HG02852 (cell line): Measurements from ENCODE around the gene MAML3.

Experiments used
- ATAC-seq: cut with Tn5 transposase; IDR thresholded peaks from one replicate; pipeline ENCODE4 v1.9.1; 2021; ENCODE audit warnings: mild to moderate bottlenecking, moderate library complexity; ENCODE audit not compliant: unreplicated experiment

MAML3 gene

DNA sequence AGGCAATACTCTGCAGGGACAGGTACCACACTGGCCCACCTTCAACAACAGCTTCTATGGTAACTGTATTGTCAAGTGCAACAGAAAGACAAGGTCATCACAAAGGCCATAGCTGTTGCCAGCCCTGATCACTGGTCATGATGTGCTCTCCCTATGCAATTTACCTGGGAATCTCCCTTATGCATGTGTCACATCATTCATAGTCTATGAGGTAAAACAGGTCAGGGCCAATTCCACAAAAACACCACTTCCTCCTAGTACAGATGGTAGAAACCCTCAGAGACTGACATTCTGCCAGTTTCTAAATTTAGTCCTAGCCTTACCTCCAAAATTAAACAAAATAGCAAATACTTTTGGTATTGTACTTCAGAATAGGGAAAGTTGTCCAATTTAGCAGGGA is 355.5 kb downstream of the MAML3 start:
- no peak for ATAC-seq

DNA sequence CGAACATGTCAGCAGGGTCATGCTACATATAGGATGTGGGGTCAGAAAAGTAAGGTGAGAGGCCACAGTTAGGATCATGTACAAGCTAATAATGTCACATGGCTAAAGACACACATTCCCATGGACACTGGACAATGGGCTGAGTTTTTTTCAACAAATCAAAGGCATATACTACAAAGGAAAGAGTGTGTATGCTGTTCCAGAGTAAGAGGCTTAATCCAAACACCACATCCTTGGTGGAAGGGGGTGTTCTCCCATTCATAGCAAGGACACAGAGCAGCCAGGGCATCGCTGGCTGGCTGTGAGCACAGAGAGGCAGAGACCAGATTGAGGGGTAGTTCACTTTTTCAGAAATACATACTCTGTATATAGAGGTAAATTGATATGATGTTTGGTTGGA is 356.7 kb downstream of the MAML3 start:
- ATAC-seq, result no peak

DNA sequence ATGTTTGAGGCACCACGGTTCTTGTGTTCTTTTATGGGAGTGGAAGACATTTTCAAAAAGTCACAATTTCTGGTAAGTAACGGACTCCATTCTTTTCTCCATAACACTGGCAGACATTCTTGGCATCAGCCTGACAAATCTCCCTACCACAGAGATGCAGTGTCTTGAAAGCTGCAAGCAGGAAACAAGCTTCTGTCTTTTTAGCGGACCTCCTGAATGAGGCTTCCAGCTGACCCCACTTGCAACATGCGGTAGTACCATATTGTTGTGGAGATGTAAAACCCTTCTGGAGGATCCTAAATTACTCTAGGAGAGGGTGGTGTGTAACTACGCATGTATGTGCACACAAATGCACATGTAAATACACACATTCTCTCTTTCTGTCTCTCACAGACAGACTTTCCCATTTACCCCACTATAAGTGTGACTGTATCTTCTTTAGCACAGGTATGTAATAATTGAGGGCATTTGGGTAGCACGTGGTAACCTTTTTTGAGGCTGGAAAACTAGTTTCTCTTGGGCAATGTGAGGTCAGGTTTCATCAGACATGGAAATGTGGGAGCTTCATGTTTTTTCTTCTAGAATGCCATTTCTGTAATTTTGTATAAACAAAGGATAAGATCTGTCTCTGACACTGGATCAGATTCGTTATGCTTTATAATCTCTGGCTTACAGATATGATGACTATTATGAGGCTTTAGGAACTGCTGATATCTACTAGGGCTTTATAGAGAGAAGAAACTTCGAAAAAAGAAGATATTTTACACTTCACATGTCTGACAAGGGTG is 358.3 kb downstream of the MAML3 start:
- no peak for ATAC-seq

DNA sequence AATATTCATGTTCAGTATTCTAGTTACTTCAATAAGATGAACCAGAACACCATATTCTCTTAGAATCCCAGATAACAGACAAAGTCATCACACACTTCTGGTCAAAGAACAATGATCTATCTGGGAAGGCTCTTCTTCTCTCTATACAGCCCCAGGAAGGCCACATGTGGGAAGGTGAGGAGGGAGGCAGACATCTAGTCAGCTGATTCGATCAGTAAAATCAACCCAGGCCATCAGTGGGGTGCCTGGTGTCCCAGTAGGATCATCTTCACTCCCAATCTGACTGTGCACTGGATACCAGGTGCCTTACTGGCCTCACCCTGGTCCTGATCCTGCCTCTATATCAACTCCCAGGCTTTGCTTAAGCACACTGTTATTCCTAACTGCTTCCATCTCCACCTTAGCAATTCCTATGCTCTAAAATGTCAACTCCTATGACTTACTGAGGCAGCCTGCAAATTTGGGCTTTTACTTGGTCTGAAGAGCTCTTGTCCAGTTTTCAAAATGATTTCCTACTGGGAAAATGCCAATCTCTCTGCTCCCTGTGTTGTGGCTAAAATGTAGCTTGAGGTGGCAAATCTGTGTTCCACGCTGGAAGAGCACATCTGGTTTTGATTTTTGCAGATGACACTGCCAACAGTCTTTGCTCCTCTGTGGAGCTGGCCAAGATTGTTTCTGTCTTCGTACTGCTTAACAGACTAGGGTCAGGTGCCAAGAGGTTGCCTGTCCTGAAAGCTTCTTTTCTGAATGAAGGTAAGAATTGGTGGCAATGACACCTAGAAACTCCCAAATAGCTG is 359.6 kb downstream of the MAML3 start:
- ATAC-seq, result no peak

DNA sequence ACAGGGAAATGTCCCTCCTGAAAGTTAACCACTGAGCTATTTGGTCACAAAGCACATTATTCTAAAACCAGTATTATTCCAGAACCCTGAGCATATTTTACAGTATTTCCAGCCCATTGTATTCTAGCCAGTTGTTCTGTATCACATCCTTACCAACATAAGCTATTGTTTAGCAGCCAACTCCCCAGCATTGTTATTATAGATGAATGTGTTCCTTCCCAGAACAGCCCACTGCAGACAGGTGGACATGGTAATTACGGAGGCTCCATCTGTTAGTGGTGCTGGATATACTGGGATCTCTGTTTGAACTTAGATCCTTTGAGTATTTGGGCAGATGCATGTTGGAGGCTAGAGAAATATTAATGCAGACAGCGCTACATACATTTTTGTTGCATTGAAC is 362.3 kb downstream of the MAML3 start:
- no peak for ATAC-seq

DNA sequence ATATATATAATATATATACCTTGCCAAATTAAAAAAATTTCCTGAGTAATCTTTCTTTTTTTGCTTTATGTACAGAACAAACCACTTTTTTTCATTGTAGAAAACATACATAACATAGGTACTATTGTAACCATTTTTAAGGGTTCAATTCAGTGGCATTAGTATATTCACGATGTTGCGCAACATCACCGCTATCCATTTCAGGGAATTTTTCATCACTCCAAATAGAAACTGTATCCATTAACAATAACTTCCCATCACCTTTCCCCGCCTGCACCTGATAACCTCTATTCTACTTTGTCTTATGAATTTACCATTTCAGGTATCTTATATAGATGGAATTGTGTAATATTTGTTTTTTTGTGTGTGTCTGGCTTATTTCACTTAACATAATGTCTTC is 363.7 kb downstream of the MAML3 start:
- ATAC-seq, result no peak

DNA sequence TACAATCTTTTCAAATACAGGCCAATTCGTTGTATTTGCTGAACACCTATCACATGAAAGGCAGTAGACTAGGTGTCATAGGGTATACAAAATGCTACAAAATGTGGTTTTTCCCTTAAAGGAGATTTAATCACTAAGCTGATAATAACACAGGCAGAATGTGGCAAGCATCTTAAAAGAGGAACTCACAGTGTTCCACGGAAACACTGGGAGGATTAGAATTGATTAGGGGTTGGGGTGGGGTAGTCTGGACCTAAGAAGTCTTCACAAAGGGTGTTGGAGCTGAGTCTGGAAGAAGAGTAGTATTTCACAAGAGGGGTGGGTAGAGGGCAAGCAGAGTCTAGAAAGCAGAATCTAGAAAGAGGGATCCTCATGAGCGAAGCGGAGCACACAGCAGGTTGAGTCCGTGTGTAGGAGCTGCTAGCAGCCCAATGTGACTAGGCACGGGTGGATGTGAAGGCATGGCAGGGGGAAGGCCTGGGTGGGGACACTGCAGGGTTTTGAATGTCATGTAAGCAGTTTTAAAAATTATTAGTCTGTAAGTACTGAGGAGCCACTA is 364.8 kb downstream of the MAML3 start:
- no peak for ATAC-seq

DNA sequence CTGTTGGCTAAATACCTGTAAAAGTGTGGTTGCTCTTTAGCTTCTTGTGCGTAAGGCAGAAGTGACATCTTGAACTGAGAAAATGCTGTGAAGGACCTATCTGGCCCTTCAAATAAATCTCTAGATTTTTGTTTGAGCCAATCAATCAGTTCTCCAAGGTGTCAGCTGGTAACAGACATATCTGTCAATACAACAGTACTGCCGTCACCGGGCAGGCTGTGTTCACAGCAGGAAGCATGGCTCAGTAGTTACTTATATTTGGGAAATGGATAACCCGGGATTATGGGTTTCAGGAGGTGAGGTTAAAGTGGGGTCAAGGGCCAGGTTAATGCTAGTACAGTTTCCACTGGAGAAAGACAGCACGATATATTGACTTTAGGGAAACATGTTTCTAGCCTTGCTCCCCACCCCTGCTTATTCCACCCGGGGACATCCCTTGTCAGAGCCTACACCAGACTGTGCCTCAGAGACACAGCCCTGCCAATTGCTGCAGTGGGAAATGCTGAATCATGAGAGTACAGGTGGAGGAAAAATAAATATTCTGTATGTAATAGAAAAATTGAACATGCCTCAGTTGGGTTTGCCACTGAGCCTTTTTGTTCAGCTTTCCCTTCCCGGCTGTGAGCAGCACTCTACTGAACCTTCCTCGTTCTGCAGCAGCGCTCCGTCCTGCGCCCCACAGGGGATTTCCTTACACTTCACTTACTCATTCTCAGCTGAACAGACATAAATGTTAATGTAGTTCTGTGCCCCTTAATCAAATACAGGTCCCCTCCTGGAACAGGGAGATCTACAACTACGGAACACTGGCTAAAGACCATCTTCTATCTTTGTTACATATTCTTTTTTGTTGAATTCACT is 367.3 kb downstream of the MAML3 start:
- no peak for ATAC-seq

DNA sequence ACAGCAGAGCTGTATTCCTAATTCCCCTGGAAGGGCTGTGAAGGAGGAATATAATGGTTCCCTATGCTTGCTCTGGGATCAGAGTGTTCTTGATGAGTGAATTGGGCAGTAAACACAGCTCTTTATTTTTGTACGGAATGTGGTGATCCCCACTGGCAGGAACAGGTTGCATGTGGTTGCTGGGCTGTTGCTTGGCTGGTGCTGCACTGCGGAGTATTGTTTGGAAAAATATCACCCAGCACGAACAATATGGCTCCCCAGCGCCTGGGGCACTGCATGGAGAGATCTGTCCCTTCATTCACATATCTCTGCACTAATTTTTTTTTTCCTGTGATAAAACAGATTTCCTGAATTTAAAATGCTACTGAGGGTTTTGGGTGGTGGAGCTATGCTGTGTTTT is 368.6 kb downstream of the MAML3 start:
- no peak for ATAC-seq

DNA sequence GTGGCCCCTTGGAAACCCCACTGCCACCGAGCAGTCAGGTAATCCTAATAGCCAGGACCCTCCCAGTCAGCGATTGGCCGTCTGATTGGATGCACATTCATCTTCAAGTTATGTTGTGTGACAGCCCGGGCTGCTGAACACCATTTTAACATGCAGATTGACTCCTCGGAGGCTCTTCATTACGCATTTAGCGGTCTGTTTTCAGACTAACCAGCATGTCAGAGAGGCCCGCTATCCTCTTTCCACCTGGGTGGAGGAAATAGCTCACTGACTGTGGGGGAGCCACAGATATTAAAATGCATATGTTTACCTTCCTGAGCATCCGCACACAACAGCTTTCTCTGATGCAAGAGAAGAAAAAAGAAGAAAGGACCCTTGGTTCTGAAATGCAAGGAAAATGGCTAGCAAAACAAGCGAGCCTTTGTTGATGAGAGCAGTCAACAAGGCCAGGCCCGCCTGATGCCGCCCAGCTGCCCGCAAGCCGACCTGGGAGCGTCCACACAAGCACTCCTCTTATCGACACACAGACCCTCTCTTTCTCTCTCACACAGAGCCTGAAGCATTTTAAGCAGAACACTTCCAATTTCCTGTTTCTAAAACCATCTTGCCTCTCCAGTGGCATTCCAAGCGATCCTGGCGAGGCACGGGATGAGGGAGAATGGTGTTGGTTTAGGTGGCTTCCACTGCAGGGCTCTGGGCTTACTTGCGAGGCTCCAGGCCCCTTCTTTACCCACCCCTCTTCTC is 370.1 kb downstream of the MAML3 start:
- no peak for ATAC-seq

DNA sequence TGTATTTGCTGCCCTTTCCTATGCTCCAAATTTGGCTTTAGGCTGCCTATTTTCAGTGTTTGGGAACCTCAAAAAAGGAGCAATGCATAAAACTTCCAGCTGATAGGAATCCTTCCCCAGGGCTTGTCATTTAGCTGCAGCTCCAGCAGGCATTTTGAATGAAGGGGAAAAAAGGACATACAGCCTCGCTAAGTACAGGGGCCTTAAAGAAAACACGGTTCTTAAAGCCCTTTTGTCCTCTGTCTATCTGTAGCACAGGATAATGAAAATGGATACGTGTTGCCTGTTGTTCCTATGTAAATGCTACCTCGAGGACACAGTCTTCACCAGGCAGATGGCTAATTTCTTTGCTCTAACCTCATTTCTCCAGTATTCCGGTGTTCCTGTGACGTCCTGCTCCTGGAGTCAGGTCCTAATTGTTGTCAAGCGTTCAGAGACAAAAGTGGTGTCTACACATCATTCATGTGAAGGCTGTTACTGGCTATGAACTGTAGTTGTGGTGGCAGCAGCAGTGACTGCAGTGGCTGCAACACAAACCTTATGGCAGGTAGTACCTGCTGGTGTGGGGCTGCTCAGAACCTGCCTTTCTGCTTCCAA is 371.0 kb downstream of the MAML3 start:
- ATAC-seq, result no peak

DNA sequence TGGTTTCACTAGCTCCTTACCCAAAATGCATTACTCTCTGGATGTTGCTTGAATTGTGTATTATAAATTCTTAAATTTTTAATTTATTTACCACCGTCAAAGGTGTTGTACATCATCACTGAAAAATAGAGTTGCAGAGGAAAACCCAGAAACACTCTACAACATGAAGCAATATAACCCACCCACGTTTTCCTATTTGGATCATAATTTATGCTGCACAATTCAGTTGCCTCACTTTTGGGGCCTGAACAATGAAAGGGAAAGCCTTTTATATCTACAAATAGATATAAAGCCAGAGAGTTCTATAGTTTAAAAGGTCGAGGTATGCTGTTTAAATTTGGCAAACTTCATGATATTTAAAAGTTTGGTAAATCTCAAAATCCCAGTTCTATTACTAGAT is 372.9 kb downstream of the MAML3 start:
- ATAC-seq, result no peak

DNA sequence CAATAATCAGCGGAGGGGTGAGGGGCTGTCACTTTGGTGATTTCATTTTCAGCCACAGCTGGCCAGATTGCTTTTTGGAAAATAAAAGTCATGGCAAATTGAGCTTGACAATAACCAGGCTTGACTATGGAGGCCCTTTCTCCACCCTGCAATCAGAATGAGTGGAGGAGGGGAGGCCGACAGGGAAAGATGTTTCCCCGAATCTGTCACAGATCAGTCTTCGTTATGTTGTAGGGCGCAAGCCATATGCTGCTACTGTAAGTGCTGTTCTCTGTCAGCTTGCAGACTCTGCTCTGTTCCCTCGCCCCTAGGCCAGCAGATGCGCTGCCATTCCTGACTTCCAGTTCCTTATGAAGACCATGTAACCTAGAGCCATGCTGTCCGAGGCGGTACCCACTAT is 374.3 kb downstream of the MAML3 start:
- ATAC-seq, result no peak

DNA sequence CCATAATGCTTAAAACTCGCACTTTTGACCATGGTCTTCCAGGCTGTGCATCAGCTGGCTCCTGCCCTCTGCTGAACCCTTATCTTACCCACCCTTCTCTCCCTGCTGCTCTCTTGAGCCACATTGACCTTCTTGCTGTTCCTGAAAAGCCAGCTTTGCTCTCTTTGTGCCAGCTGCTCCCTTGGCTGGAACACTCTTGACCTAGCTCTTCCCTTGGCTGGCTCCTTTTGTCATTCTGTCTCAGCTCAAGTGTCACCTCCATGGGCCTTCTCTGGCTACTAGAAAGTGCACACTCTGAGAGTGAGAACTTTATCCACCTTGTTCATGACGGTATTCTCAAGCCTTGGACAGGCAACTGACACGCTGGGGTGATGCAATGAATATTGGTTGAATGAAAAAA is 376.2 kb downstream of the MAML3 start:
- no peak for ATAC-seq

DNA sequence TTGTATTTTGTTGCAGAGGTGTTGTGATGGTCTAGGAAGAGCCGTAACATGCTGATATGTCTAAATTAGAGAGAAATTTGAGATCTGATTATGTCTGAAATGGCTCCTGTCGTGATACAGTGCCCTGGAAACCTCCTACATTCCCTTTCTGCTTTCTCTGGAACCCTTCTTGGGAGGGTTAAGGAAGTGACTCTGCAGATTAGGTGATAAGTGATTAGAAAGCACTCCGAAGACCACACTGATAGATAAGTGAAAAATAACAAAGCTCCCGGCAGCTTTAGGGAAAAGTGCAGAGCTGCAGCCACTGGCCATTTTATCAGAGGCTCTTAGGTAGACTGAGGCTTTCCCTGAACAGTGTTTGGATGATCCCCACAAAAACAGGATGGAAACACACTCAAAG is 377.7 kb downstream of the MAML3 start:
- no peak for ATAC-seq

DNA sequence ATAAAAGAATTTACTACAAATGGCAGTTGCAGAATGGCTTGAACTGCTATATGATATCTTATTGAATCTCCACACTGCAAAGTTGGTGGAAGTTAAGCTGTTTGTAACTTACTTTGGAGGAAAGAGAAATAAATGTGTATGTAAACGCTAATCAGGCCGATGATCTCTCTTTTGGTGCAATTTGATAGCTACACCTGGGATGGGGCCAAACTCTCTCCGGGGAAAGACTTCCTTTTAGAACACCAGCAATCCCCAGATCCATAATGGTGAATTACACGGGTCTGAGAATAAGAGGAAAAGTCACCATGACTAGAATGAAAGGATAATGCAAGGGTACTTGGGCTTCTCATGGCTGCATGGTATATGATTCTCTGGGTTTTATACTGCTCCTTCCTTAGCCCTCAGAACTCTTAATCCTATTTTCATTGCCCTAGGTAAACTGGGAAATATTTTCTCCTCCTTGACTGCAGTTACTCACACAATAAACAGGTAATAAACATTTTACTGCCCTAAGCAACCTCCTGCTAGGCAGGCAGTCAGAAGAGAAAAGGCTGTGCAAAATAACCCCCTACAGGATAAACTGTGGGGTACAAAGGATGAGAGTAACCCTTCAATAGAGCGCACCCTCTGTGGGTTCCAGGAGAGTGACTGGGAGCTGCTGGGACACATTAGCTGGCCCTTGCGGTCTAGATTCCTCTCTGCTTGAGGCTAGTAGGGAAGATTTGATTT is 379.1 kb downstream of the MAML3 start:
- no peak for ATAC-seq

DNA sequence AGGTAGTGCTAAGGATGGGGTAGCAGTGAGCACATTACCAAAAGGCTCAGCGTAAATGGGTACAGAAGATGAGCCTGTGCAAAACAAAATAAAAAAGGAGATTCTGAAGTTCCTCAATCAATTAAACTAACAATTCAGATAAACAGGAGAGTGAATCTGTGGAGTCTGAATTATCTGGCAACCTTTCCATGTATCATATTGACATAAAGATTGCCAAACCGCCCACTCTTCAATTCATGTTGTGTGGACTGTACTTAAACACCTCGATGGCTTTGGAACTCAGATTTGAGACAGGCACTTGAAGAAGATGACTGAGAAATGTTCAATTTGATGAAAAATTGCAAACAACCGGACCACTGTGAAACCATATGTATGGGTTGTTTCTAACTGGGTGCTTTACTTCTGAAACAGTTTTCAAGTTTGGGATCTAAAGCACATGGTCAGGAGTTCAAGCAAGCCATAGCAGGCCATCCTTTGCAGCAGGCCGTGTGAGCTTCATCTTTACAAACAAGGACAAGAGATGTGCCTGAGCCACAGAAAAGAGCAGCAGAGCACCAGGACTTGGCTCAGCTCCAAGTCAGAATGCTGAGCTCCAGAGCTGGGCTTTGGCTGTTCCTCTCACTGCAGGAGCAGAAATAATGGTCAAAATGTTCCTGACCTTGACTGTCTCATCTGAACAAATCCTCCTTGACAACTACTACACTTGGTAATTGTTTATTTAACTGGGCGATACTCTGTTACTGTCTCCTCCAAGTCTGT is 380.2 kb downstream of the MAML3 start:
- ATAC-seq, result no peak

DNA sequence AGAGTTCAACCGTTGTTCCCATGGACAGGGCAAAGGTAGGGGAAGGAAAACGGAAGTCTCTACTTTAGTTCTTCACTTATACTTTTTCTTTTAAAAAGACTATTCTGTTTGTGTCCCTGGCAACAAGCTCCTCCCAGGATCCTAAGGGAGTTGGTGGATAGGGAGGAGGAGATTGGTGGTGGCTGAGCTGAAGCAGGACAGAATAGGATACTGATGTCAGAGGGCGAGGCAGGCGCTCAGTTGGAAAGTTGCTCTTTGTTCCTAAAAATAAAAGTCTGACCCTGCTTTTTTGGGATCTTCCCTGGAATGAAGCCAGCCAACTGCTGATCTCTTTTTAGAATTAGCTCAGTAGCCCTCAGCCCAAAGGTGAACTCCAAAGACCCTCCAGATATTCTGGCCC is 383.6 kb downstream of the MAML3 start:
- no peak for ATAC-seq

DNA sequence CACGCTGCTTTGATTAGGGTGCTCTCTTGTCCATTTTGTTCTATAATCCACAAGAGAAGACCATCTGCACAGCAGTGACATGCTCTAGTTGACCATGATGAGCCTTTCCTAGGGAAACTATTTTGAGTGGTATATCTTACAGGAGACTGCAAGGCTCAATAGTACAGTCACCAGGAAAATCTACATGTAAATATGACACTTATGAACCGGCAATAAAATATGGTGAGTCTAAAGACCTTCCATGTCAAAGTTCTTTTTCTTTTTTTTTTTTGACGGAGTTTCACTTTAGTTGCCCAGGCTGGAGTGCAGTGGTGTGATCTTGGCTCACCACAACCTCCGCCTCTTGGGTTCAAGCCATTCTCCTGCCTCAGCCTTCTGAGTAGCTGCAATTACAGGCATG is 384.6 kb downstream of the MAML3 start:
- no peak for ATAC-seq
